C4-2B (cell line): ENCODE results near the gene C11orf21.

Experiments used
- CTCF ChIP-seq: fragments of 450-650 bp; conservative IDR thresholded peaks from 2 replicates; pipeline ENCODE4 v1.5.1; 2017; ENCODE audit warnings: mild to moderate bottlenecking
- ZFX ChIP-seq: fragments of 450-650 bp; IDR thresholded peaks from 2 replicates; pipeline ENCODE4 v1.6.1; 2017

DNA sequence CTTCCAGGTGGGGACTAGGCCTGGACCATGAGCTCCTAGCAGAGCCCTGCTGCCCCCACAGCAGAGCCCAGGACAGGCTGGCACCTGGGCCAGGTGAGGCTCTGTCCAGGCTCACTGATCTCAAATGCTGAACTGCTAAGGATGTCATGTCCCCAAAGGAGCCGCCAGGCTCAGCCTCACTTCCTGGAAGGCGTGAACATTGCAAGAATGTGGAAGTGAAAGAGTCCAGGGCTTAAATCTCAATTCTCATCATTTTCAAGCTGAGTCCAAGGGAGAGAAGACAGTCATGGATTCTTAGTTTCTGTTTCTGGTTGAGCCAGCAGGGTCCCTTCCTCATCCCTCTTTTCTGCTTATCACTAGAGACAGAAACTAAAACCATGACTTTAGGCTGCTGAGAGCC, 36.3 kb downstream of the C11orf21 start:
- no peak for TF ChIP-seq CTCF
- no peak for TF ChIP-seq ZFX
